ENCODE results near the gene CNOT4. TPM values are rescaled to one million over a fixed set of nuclear protein-coding genes. Genes with fewer than 3 reads are reported as not detected.

Gene CNOT4
- total and polyA plus RNA-seq, 2 of the 4 experiments (the other 2 are of a cell fraction): 7.0 to 8.1 TPM

GRCh38 chr7:135449436-135449835 is 60.5 kb downstream of the CNOT4 start:
- dilution Hi-C loops (cut with HindIII; ENCODE audit: low sequenced_read_pairs, unreplicated experiment): no loop called here
- H2BK120ac ChIP-seq (ENCODE audit: low read depth, low read length): no peak overlapping the region

More at GRCh38 chr7:135449436-135449835, 60.5 kb downstream of the CNOT4 start:
- Histone ChIP-seq H3K27me3 (ENCODE audit: control insufficient read depth, insufficient read depth, low read length) (no peaks in the 10 kb centered on the region), H3K4me2 (ENCODE audit: low read depth, low read length) (no peak overlapping the region), H3K9me3 (ENCODE audit: control insufficient read depth, insufficient read depth, low read length) (no peaks in the 10 kb centered on the region), H3K14ac (replicated peaks; ENCODE audit: low read depth, low read length) (no peak overlapping the region), H4K91ac (ENCODE audit: insufficient read depth, low read depth, low read length) (no peak overlapping the region), H2AFZ (replicated peaks; ENCODE audit: low read length, poor library complexity) (no peak overlapping the region), H3K9ac (ENCODE audit: low read depth, low read length) (no peak overlapping the region), H3K36me3 (ENCODE audit: control insufficient read depth, insufficient read depth, low read length) (peaks cover under 1% of the 10 kb centered on the region; the same call in 1 of the 2 replicates), H3K56ac (ENCODE audit: extremely low read depth, insufficient read depth, low read length) (no peak overlapping the region), H3K4me3 (ENCODE audit: insufficient read depth, low read depth, low read length) (no peak overlapping the region), H3K18ac (ENCODE audit: low read depth, low read length) (no peak overlapping the region), H2AK9ac (replicated peaks; ENCODE audit: low read depth, low read length, poor library complexity) (no peak overlapping the region), H3K9me1 (ENCODE audit: insufficient read depth, low read length) (peaks cover 3% of the 10 kb centered on the region; the same call in 1 of the 2 replicates), H4K5ac (ENCODE audit: low read depth, low read length) (no peak overlapping the region), H3K4me1 (ENCODE audit: control insufficient read depth, insufficient read depth, low read length) (peaks cover 3% of the 10 kb centered on the region; the same call in 1 of the 2 replicates), H4K8ac (ENCODE audit: low read depth in 2 of 2, low read length in 2 of 2) (no peak overlapping the region), H3K4ac (ENCODE audit: low read depth, low read length) (no peak overlapping the region), H3K79me1 (ENCODE audit: low read depth in 1 of 2, low read length in 2 of 2) (peaks cover 38 to 52% of the 10 kb centered on the region in 2 experiments), H3K27ac (ENCODE audit: insufficient read depth, low read length) (no peak overlapping the region), H2BK15ac (ENCODE audit: low read depth, low read length) (no peak overlapping the region), H4K20me1 (ENCODE audit: insufficient read depth, low read length) (peaks cover 33% of the 10 kb centered on the region), H2BK5ac (ENCODE audit: low read depth, low read length, poor library complexity, severe bottlenecking) (no peak overlapping the region), H2BK20ac (ENCODE audit: low read depth, low read length) (no peak overlapping the region), H3K23ac (ENCODE audit: low read depth, low read length) (no peak overlapping the region), H2AK5ac (ENCODE audit: low read depth, low read length) (no peak overlapping the region)
- no peak for TF ChIP-seq RAD21 (IDR thresholded peaks at IDR 0.05; ENCODE audit: low read length)
- no peak for TF ChIP-seq USF2 (IDR thresholded peaks at IDR 0.05; ENCODE audit: low read depth, low read length)
- no peak for TF ChIP-seq BHLHE40 (IDR thresholded peaks at IDR 0.05; ENCODE audit: low read depth, low read length)
- no peak for TF ChIP-seq MAZ (IDR thresholded peaks at IDR 0.05; ENCODE audit: borderline replicate concordance, low read depth, low read length)
- no peak for TF ChIP-seq CEBPB (IDR thresholded peaks at IDR 0.05; ENCODE audit: low read depth, low read length)
- no peak for TF ChIP-seq CTCF (conservative IDR thresholded peaks at IDR 0.05; ENCODE audit: low read depth, low read length)
- TF ChIP-seq POLR2A (IDR thresholded peaks at IDR 0.05; ENCODE audit: low read depth, low read length): no peak
- no peak for TF ChIP-seq RCOR1 (IDR thresholded peaks at IDR 0.05; ENCODE audit: insufficient replicate concordance, low read length)
- no peak for TF ChIP-seq NFE2L2 (IDR thresholded peaks at IDR 0.05; ENCODE audit: low read depth, low read length)
- TF ChIP-seq MXI1 (IDR thresholded peaks at IDR 0.05; ENCODE audit: borderline replicate concordance, low read depth, low read length): no peak
- DNase-seq (no peak), ATAC-seq (ENCODE audit: low read depth) (no peak)
- in situ Hi-C loops (cut with MboI; ENCODE audit: low sequenced_read_pairs) (no loop called here), intact Hi-C loops (cut with micrococcal nuclease) (no loop called here)
- ChIA-PET POLR2A (ENCODE audit: unreplicated experiment) (no interaction called here), CTCF (no interaction called here)
- no TSS peak for BruUV-seq (replicated peaks)

Data from IMR-90 (cell line).